ENCODE data around the gene CYP26A1.
A peak's percentile ranks its signal among the peaks of the same experiment; 100 is the strongest.

CYP26A1 gene

GRCh38 chr10:93073539-93074146 lies at the start of gene CYP26A1:
CYP26A1 (plus strand) TSS chr10:93073893; CDS start chr10:93073935, 42 bp downstream.
- Histone ChIP-seq H3K4me1 (ENCODE audit: control insufficient read depth in 1 of 2, insufficient read depth in 2 of 2, low read length in 2 of 2) (peaks cover 0 to 44% of the 10 kb centered on the region in 2 donors), H3K27ac (ENCODE audit: low read length) (no peak within 1 kb of the TSS), H3K27me3 (ENCODE audit: low read depth, low read length) (peaks cover 51% of the 10 kb centered on the region), H3K36me3 (ENCODE audit: control insufficient read depth in 1 of 2, insufficient read depth in 2 of 2, low read length in 2 of 2) (no peaks in the 10 kb centered on the region), H3K4me3 (ENCODE audit: low read depth in 1 of 2, low read length in 2 of 2) (peak within 1 kb of the TSS; percentile 26 to 60), H3K9me3 (ENCODE audit: control insufficient read depth in 1 of 2, low read length in 2 of 2) (no peaks in the 10 kb centered on the region)

- Histone ChIP-seq H3K27ac (ENCODE audit: low read length) (no peak overlapping the region), H3K36me3 (ENCODE audit: control insufficient read depth in 1 of 2, insufficient read depth in 2 of 2, low read length in 2 of 2) (peaks cover 0 to 12% of the 10 kb centered on the region in 2 donors), H3K27me3 (ENCODE audit: low read depth, low read length) (no peaks in the 10 kb centered on the region), H3K4me3 (ENCODE audit: low read depth in 1 of 2, low read length in 2 of 2) (no peak overlapping the region), H3K4me1 (ENCODE audit: control insufficient read depth in 1 of 2, insufficient read depth in 2 of 2, low read length in 2 of 2) (no peaks in the 10 kb centered on the region), H3K9me3 (ENCODE audit: control insufficient read depth in 1 of 2, low read length in 2 of 2) (no peaks in the 10 kb centered on the region)
Measured at GRCh38 chr10:93026072-93026471, 47.6 kb upstream of the CYP26A1 start.

GRCh38 chr10:93027508-93027907 lies 46.2 kb upstream of the CYP26A1 start:
- Histone ChIP-seq H3K9me3 (ENCODE audit: control insufficient read depth in 1 of 2, low read length in 2 of 2) (no peaks in the 10 kb centered on the region), H3K27ac (ENCODE audit: low read length) (no peak overlapping the region), H3K4me1 (ENCODE audit: control insufficient read depth in 1 of 2, insufficient read depth in 2 of 2, low read length in 2 of 2) (no peaks in the 10 kb centered on the region), H3K4me3 (ENCODE audit: low read depth in 1 of 2, low read length in 2 of 2) (no peak overlapping the region), H3K36me3 (ENCODE audit: control insufficient read depth in 1 of 2, insufficient read depth in 2 of 2, low read length in 2 of 2) (peaks cover 0 to 12% of the 10 kb centered on the region in 2 donors), H3K27me3 (ENCODE audit: low read depth, low read length) (no peaks in the 10 kb centered on the region)

GRCh38 chr10:93028883-93029282 lies 44.8 kb upstream of the CYP26A1 start:
- Histone ChIP-seq H3K36me3 (ENCODE audit: control insufficient read depth in 1 of 2, insufficient read depth in 2 of 2, low read length in 2 of 2) (peaks cover 0 to 12% of the 10 kb centered on the region in 2 donors), H3K4me1 (ENCODE audit: control insufficient read depth in 1 of 2, insufficient read depth in 2 of 2, low read length in 2 of 2) (no peaks in the 10 kb centered on the region), H3K27me3 (ENCODE audit: low read depth, low read length) (no peaks in the 10 kb centered on the region), H3K9me3 (ENCODE audit: control insufficient read depth in 1 of 2, low read length in 2 of 2) (no peaks in the 10 kb centered on the region), H3K27ac (ENCODE audit: low read length) (no peak overlapping the region), H3K4me3 (ENCODE audit: low read depth in 1 of 2, low read length in 2 of 2) (no peak overlapping the region)

- Histone ChIP-seq H3K36me3 (ENCODE audit: control insufficient read depth in 1 of 2, insufficient read depth in 2 of 2, low read length in 2 of 2) (peaks cover 0 to 8% of the 10 kb centered on the region in 2 donors), H3K9me3 (ENCODE audit: control insufficient read depth in 1 of 2, low read length in 2 of 2) (no peaks in the 10 kb centered on the region), H3K4me1 (ENCODE audit: control insufficient read depth in 1 of 2, insufficient read depth in 2 of 2, low read length in 2 of 2) (peaks cover 0 to 3% of the 10 kb centered on the region in 2 donors), H3K27me3 (ENCODE audit: low read depth, low read length) (no peaks in the 10 kb centered on the region), H3K27ac (ENCODE audit: low read length) (no peak overlapping the region), H3K4me3 (ENCODE audit: low read depth in 1 of 2, low read length in 2 of 2) (no peak overlapping the region)
Measured at GRCh38 chr10:93030409-93030808, 43.3 kb upstream of the CYP26A1 start.

- Histone ChIP-seq H3K4me1 (ENCODE audit: control insufficient read depth in 1 of 2, insufficient read depth in 2 of 2, low read length in 2 of 2) (peaks cover 0 to 3% of the 10 kb centered on the region in 2 donors), H3K27ac (ENCODE audit: low read length) (no peak overlapping the region), H3K27me3 (ENCODE audit: low read depth, low read length) (no peaks in the 10 kb centered on the region), H3K9me3 (ENCODE audit: control insufficient read depth in 1 of 2, low read length in 2 of 2) (no peaks in the 10 kb centered on the region), H3K36me3 (ENCODE audit: control insufficient read depth in 1 of 2, insufficient read depth in 2 of 2, low read length in 2 of 2) (no peaks in the 10 kb centered on the region), H3K4me3 (ENCODE audit: low read depth in 1 of 2, low read length in 2 of 2) (no peak overlapping the region)
Measured at GRCh38 chr10:93032105-93032808, 41.4 kb upstream of the CYP26A1 start.

GRCh38 chr10:93032809-93033137 lies 40.9 kb upstream of the CYP26A1 start:
- Histone ChIP-seq H3K9me3 (ENCODE audit: control insufficient read depth in 1 of 2, low read length in 2 of 2) (no peaks in the 10 kb centered on the region), H3K27ac (ENCODE audit: low read length) (no peak overlapping the region)

GRCh38 chr10:93034426-93034825 lies 39.3 kb upstream of the CYP26A1 start:
- Histone ChIP-seq H3K4me3 (ENCODE audit: low read depth in 1 of 2, low read length in 2 of 2) (no peak overlapping the region), H3K36me3 (ENCODE audit: control insufficient read depth in 1 of 2, insufficient read depth in 2 of 2, low read length in 2 of 2) (no peaks in the 10 kb centered on the region), H3K27ac (ENCODE audit: low read length) (no peak overlapping the region), H3K9me3 (ENCODE audit: control insufficient read depth in 1 of 2, low read length in 2 of 2) (no peaks in the 10 kb centered on the region), H3K27me3 (ENCODE audit: low read depth, low read length) (no peaks in the 10 kb centered on the region), H3K4me1 (ENCODE audit: control insufficient read depth in 1 of 2, insufficient read depth in 2 of 2, low read length in 2 of 2) (peaks cover 0 to 3% of the 10 kb centered on the region in 2 donors)

More at GRCh38 chr10:93032809-93033137, 40.9 kb upstream of the CYP26A1 start:
- H3K27me3 ChIP-seq (ENCODE audit: low read depth, low read length): no peaks in the 10 kb centered on the region
- H3K36me3 ChIP-seq (ENCODE audit: control insufficient read depth in 1 of 2, insufficient read depth in 2 of 2, low read length in 2 of 2): no peaks in the 10 kb centered on the region
- peaks cover 0 to 3% of the 10 kb centered on the region in 2 donors for H3K4me1 ChIP-seq (ENCODE audit: control insufficient read depth in 1 of 2, insufficient read depth in 2 of 2, low read length in 2 of 2)
- no peak overlapping the region for H3K4me3 ChIP-seq (ENCODE audit: low read depth in 1 of 2, low read length in 2 of 2)

GRCh38 chr10:93039110-93039509 lies 34.6 kb upstream of the CYP26A1 start:
- no peak overlapping the region for H3K4me3 ChIP-seq (ENCODE audit: low read depth in 1 of 2, low read length in 2 of 2)
- no peaks in the 10 kb centered on the region for H3K9me3 ChIP-seq (ENCODE audit: control insufficient read depth in 1 of 2, low read length in 2 of 2)
- H3K36me3 ChIP-seq (ENCODE audit: control insufficient read depth in 1 of 2, insufficient read depth in 2 of 2, low read length in 2 of 2): no peaks in the 10 kb centered on the region
- peaks cover 0 to 3% of the 10 kb centered on the region in 2 donors for H3K4me1 ChIP-seq (ENCODE audit: control insufficient read depth in 1 of 2, insufficient read depth in 2 of 2, low read length in 2 of 2)
- no peaks in the 10 kb centered on the region for H3K27me3 ChIP-seq (ENCODE audit: low read depth, low read length)
- no peak overlapping the region for H3K27ac ChIP-seq (ENCODE audit: low read length)

GRCh38 chr10:93039721-93040120 lies 34.0 kb upstream of the CYP26A1 start:
- H3K36me3 ChIP-seq (ENCODE audit: control insufficient read depth in 1 of 2, insufficient read depth in 2 of 2, low read length in 2 of 2): no peaks in the 10 kb centered on the region
- H3K4me1 ChIP-seq (ENCODE audit: control insufficient read depth in 1 of 2, insufficient read depth in 2 of 2, low read length in 2 of 2): peaks cover 0 to 3% of the 10 kb centered on the region in 2 donors

GRCh38 chr10:93054486-93054885 lies 19.2 kb upstream of the CYP26A1 start:
- Histone ChIP-seq H3K4me1 (ENCODE audit: control insufficient read depth in 1 of 2, insufficient read depth in 2 of 2, low read length in 2 of 2) (no peaks in the 10 kb centered on the region), H3K9me3 (ENCODE audit: control insufficient read depth in 1 of 2, low read length in 2 of 2) (no peaks in the 10 kb centered on the region), H3K27ac (ENCODE audit: low read length) (no peak overlapping the region), H3K4me3 (ENCODE audit: low read depth in 1 of 2, low read length in 2 of 2) (no peak overlapping the region), H3K27me3 (ENCODE audit: low read depth, low read length) (peaks cover under 1% of the 10 kb centered on the region), H3K36me3 (ENCODE audit: control insufficient read depth in 1 of 2, insufficient read depth in 2 of 2, low read length in 2 of 2) (peaks cover 5 to 13% of the 10 kb centered on the region in 2 donors)

More at GRCh38 chr10:93039721-93040120, 34.0 kb upstream of the CYP26A1 start:
- Histone ChIP-seq H3K9me3 (ENCODE audit: control insufficient read depth in 1 of 2, low read length in 2 of 2) (no peaks in the 10 kb centered on the region), H3K4me3 (ENCODE audit: low read depth in 1 of 2, low read length in 2 of 2) (no peak overlapping the region), H3K27me3 (ENCODE audit: low read depth, low read length) (no peaks in the 10 kb centered on the region), H3K27ac (ENCODE audit: low read length) (no peak overlapping the region)
